Measurements from ENCODE around the gene HORMAD2. TPM values are rescaled to one million over a fixed set of nuclear protein-coding genes. Genes with fewer than 3 reads are reported as not detected.
"Not testable (repeated sequence)": the region's sequence is repeated elsewhere in the genome, so short reads cannot be mapped to it uniquely, and the experiment has no call there.

The HORMAD2 gene
- total RNA-seq, 2 experiments from 2014 or later, result not detected

DNA sequence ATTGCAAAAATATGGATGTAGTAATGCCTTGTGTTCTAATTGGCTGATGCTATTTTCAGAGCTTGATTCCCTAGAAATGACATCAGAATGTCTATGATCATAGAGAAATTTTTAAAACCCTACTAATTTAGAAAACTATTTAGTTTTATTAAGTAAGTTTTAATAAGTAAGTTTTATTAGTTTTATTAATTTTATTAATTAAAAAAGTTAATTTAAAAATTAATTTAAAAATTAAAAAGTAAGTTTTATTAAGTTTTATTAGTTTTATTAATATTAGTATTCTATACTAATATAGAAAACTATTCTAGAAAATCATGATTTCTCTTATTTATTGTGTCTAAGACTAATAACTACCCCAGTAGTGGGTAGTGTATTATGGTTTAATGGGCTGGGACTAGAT is 8.2 kb downstream of the HORMAD2 start:
- H3K4me3 Mint-ChIP-seq, result no peak overlapping the region
- intact Hi-C loops (cut with micrococcal nuclease), result loop anchor here (5.0 kb wide), 2 partner anchors 266 to 321 kb away; partner anchors contain the start of genes UQCR10 and ZMAT5
- H3K27ac Mint-ChIP-seq, result no peak overlapping the region
- H3K36me3 Mint-ChIP-seq (ENCODE audit: low read depth), result no peaks in the 10 kb centered on the region
- peaks cover 6% of the 10 kb centered on the region for H3K9me3 Mint-ChIP-seq
- DNase-seq, result no peak
- H3K4me1 Mint-ChIP-seq (ENCODE audit: low read depth), result peaks cover 14% of the 10 kb centered on the region
- CTCF ChIA-PET, result interaction anchor here (0.6 to 2.0 kb wide), 32 partner anchors 9 to 499 kb away, joined by 3 to 13 read pairs (median 3); partner anchors contain the start of genes ASCC2 and RNF215
- peaks cover 4% of the 10 kb centered on the region for H3K27me3 Mint-ChIP-seq (ENCODE audit: low read depth)

DNA sequence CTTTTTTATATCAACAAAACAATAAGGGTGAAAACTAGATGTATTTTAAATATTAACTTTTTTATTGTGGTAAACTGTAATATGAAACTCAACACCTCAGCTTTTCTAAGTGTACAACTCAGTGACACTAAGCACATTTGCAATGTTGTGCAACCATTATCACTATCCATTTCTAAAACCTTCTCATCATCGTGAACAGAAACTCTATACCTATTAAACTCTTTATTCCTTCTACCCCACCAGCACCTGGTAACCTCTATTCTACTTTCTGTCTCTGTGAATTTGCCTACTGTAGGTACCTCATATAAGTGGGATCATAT is 9.4 kb downstream of the HORMAD2 start:
- Mint-ChIP-seq H3K36me3 (ENCODE audit: low read depth) (no peaks in the 10 kb centered on the region), H3K27me3 (ENCODE audit: low read depth) (peaks cover 4% of the 10 kb centered on the region), H3K9me3 (peaks cover 1% of the 10 kb centered on the region), H3K27ac (no peak overlapping the region), H3K4me1 (ENCODE audit: low read depth) (peaks cover 10% of the 10 kb centered on the region), H3K4me3 (no peak overlapping the region)
- intact Hi-C loops (cut with micrococcal nuclease), result loop anchor here (1.0 to 5.0 kb wide), 7 partner anchors 267 to 694 kb away; partner anchors contain the start of genes UQCR10 and ZMAT5
- DNase-seq, result no peak
- CTCF ChIA-PET, result interaction anchor here (0.7 to 2.0 kb wide), 7 partner anchors 14 to 463 kb away, joined by 3 to 13 read pairs (median 3); no protein-coding TSS in a partner anchor

DNA sequence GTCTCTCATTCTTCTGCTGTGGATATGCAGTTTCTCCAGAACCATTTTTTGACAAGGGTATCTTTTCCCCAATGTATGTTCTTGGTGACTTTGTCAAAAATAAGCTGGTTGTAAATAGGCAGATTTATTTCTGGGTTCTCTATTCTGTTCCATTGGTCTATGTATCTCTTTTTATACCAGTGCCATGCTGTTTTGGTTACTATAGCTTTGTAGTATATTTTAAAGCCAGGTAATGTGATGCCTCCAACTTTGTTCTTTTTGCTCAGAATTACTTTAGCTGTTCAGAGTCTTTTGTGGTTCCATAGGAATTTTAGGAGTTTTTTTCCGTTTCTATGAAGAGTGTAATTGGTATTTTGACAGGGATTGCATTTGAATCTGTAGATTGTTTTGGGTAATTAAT is 12.4 kb downstream of the HORMAD2 start:
- Mint-ChIP-seq H3K27ac (no peak overlapping the region), H3K9me3 (peaks cover 1% of the 10 kb centered on the region), H3K4me3 (no peak overlapping the region), H3K36me3 (ENCODE audit: low read depth) (no peaks in the 10 kb centered on the region), H3K27me3 (ENCODE audit: low read depth) (peaks cover 4% of the 10 kb centered on the region), H3K4me1 (ENCODE audit: low read depth) (peaks cover 3% of the 10 kb centered on the region)
- CTCF ChIA-PET, result interaction anchor here (0.5 to 1.0 kb wide), 3 partner anchors 15 to 285 kb away, joined by 3 to 4 read pairs (median 4); no protein-coding TSS in a partner anchor
- intact Hi-C loops (cut with micrococcal nuclease), result no loop called here
- no peak for DNase-seq

DNA sequence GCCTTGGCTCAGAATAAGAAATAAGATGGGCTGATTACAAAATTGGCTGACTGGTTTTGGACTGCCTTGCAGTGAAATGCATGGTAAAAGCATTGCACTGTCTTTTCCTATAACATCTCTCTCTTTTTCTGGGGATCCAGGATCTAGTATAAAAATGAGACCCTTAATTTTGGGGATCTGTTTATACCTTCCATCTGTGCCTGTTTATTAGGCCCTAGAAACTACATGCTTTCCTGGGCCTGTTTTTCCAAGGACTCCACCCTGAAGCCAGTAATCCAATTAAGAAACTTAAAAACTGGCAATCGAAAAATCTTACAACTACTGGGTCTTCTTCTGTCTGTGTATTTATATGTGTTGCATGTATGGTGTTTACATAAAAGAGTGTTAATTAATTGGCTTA is 14.5 kb downstream of the HORMAD2 start:
- Mint-ChIP-seq H3K4me3 (no peak overlapping the region), H3K4me1 (ENCODE audit: low read depth) (no peaks in the 10 kb centered on the region), H3K27me3 (ENCODE audit: low read depth) (peaks cover 4% of the 10 kb centered on the region), H3K9me3 (peaks cover 1% of the 10 kb centered on the region), H3K27ac (no peak overlapping the region), H3K36me3 (ENCODE audit: low read depth) (no peaks in the 10 kb centered on the region)
- intact Hi-C loops (cut with micrococcal nuclease), result no loop called here
- DNase-seq, result no peak
- CTCF ChIA-PET, result no interaction called here

DNA sequence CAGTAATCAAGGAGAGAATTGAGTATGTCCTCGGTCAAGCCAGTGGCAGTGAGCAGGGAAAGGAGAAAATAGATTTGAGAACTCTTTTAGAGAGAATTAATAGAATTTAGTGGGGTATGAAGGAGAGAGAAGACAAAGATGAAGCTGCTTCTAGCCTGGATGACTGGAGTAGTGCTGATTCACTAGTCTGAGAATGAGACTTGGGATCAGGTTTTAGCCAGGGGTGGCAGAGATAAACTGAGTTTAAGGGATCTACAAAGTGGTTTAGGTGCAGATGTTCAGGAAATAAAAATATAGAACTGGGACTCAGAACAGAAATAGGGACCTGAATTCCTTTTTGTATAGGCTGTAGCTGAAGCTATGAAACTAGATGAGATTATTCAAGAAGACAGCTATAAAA is 17.6 kb downstream of the HORMAD2 start:
- CTCF ChIA-PET, result interaction anchor here (0.5 to 2.5 kb wide), 4 partner anchors 9 to 431 kb away, joined by 3 to 8 read pairs (median 5); no protein-coding TSS in a partner anchor
- intact Hi-C loops (cut with micrococcal nuclease), result no loop called here
- Mint-ChIP-seq H3K9me3 (peaks cover 1% of the 10 kb centered on the region), H3K27me3 (ENCODE audit: low read depth) (no peaks in the 10 kb centered on the region), H3K4me1 (ENCODE audit: low read depth) (peaks cover 11% of the 10 kb centered on the region), H3K4me3 (no peak overlapping the region), H3K36me3 (ENCODE audit: low read depth) (no peaks in the 10 kb centered on the region), H3K27ac (no peak overlapping the region)
- no peak for DNase-seq

DNA sequence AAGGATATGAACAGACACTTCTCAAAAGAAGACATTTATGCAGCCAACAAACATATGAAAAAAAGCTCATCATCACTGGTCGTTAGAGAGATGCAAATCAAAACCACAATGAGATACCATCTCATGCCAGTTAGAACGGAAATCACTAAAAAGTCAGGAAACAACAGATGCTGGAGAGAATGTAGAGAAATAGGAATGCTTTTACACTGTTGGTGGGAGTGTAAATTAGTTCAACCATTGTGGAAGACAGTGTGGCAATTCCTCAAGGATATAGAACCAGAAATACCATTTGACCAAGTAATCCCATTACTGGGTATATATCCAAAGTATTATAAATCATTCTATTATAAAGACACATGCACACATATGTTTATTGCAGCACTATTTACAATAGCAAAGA is 20.5 kb downstream of the HORMAD2 start:
- H3K27me3 Mint-ChIP-seq (ENCODE audit: low read depth); intact Hi-C loops (cut with micrococcal nuclease): not testable (repeated sequence)

DNA sequence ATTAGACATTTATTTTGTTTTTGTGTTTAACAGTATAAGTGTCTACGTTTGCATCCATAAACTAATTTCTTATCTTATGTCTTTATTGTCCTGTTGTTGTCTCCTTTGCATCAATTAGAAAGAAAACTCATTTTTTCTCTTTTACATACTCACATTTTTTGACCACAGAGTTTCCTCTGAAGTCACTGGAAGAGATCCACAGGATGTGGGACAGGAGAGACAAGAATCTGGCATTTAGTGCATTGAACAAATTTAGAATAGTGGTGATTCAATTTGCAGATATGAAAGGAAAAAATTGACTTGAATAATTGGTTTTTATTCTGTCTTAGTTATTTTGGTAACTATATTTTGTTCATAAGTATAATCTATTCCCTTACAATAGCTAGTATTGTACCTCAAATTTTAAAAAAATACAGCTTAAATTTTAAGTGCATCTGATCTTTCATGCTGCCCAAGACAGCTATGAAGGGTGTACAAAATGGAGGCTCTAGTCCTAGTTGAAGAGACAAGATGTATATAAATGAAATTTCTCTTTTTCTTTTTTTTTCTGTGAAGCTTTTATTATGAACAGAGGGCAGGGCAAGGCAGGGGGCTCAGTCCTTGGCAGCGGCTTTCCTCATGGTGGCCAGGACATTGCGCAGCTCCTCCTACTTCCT is 24.4 kb downstream of the HORMAD2 start:
- Mint-ChIP-seq H3K27ac (peak overlapping the region; percentile 24), H3K9me3 (no peaks in the 10 kb centered on the region), H3K36me3 (ENCODE audit: low read depth) (no peaks in the 10 kb centered on the region), H3K27me3 (ENCODE audit: low read depth) (no peaks in the 10 kb centered on the region), H3K4me3 (no peak overlapping the region), H3K4me1 (ENCODE audit: low read depth) (peaks cover 38% of the 10 kb centered on the region)
- CTCF ChIA-PET, result interaction anchor here (0.6 to 8.1 kb wide), 10 partner anchors 9 to 563 kb away, joined by 3 to 137 read pairs (median 5); partner anchors contain the start of gene CASTOR1
- DNase-seq, result no peak
- intact Hi-C loops (cut with micrococcal nuclease), result no loop called here

More for the DNA sequence above, 20.5 kb downstream of the HORMAD2 start:
- CTCF ChIA-PET; DNase-seq; H3K36me3 Mint-ChIP-seq (ENCODE audit: low read depth); H3K9me3 Mint-ChIP-seq; H3K4me3 Mint-ChIP-seq; H3K27ac Mint-ChIP-seq: not testable (repeated sequence)
- peaks cover 27% of the 10 kb centered on the region for H3K4me1 Mint-ChIP-seq (ENCODE audit: low read depth)

DNA sequence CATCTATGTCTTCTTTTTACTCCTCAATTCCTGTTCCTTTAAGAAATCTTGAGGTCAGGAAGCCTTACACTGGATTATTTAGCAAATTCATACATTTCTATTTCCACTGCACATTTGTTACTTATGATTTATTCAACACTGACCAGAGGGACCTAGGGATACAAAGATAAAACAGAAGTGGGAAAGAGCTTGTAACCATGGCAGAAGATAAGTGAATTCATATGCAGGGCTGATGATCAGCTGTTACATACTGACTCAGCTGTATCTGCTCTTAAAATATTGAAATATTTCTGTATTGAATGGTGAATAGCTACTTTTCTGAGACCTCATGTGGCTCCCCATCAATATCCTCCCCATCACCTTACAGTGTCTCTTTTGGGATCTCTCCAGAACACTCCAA is 25.2 kb downstream of the HORMAD2 start:
- CTCF ChIA-PET, result interaction anchor here (0.6 to 8.1 kb wide), 11 partner anchors 8 to 284 kb away, joined by 3 to 137 read pairs (median 4); partner anchors contain the start of gene CASTOR1
- peak overlapping the region; percentile 27 for H3K27ac Mint-ChIP-seq
- no peaks in the 10 kb centered on the region for H3K36me3 Mint-ChIP-seq (ENCODE audit: low read depth)
- no peak overlapping the region for H3K4me3 Mint-ChIP-seq
- H3K4me1 Mint-ChIP-seq (ENCODE audit: low read depth), result peaks cover 32% of the 10 kb centered on the region
- no peaks in the 10 kb centered on the region for H3K27me3 Mint-ChIP-seq (ENCODE audit: low read depth)
- intact Hi-C loops (cut with micrococcal nuclease), result no loop called here
- no peak for DNase-seq
- no peaks in the 10 kb centered on the region for H3K9me3 Mint-ChIP-seq

DNA sequence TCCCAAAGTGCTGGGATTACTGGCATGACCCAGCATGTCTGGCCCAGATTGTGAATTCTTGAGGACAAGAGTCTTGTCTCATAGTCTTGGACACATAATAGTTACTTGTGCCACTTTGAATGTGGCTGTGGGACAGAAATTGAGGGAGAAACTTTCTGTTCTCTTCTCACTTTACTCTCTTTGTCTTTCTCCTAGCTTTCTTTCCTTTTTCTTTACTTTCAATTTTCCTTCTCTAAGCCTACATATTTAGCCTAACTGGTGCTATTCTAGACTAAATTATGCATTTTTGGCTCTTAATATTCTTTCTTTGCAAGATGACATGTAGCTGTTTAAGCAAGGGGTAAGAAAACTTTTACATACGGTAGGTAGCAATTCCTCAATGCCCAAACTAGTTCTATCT is 33.2 kb downstream of the HORMAD2 start:
- no peak for DNase-seq
- no peaks in the 10 kb centered on the region for H3K9me3 Mint-ChIP-seq
- intact Hi-C loops (cut with micrococcal nuclease), result no loop called here
- no peak overlapping the region for H3K4me3 Mint-ChIP-seq
- H3K27me3 Mint-ChIP-seq (ENCODE audit: low read depth), result no peaks in the 10 kb centered on the region
- peak overlapping the region; percentile 21 for H3K27ac Mint-ChIP-seq
- peaks cover 45% of the 10 kb centered on the region for H3K4me1 Mint-ChIP-seq (ENCODE audit: low read depth)
- CTCF ChIA-PET, result interaction anchor here (0.6 to 3.4 kb wide), 6 partner anchors 8 to 808 kb away, joined by 4 to 11 read pairs (median 6); no protein-coding TSS in a partner anchor
- no peaks in the 10 kb centered on the region for H3K36me3 Mint-ChIP-seq (ENCODE audit: low read depth)

DNA sequence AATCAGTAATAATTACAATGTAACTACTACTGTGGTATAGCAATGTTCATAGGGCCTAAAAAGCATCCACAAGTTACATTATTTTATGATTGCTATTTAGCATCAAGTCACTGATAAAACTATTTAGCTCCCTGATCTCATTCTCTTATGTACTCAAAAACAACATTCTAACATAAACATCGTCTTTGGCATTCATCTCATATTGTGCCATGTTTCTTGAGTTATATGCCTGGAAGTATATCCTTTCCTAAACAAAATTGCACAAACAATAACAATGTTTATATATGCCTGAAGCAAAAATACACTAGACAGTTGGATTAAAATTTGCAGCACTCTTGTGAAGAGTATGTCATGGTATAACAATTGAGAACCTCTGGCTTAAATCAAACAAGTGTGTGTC is 34.1 kb downstream of the HORMAD2 start:
- no peaks in the 10 kb centered on the region for H3K27me3 Mint-ChIP-seq (ENCODE audit: low read depth)
- no peak overlapping the region for H3K27ac Mint-ChIP-seq
- H3K4me1 Mint-ChIP-seq (ENCODE audit: low read depth), result peaks cover 38% of the 10 kb centered on the region
- no peaks in the 10 kb centered on the region for H3K36me3 Mint-ChIP-seq (ENCODE audit: low read depth)
- CTCF ChIA-PET, result interaction anchor here (1.0 to 3.4 kb wide), 5 partner anchors 9 to 173 kb away, joined by 4 to 11 read pairs (median 5); no protein-coding TSS in a partner anchor
- DNase-seq, result no peak
- intact Hi-C loops (cut with micrococcal nuclease), result no loop called here
- no peak overlapping the region for H3K4me3 Mint-ChIP-seq
- H3K9me3 Mint-ChIP-seq, result no peaks in the 10 kb centered on the region

DNA sequence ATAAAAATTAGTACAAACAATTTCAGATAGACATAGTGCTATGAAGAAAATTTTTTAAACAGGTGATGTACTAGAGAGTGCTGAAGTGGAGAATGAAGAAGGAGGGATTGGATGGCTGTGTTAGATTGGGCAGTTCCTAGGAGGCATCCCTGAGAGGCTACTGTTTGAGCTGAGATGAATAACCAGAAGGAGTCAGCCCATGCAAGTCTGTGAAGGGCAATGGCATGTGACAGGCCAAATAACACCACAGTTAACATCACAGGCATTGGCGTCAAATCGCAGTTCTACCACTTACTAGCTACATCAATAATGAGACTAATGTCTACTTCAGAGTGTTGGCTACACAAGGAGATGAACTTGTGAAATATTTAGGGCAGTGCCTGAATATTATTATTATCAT is 35.4 kb downstream of the HORMAD2 start:
- H3K4me1 Mint-ChIP-seq (ENCODE audit: low read depth), result peaks cover 38% of the 10 kb centered on the region
- CTCF ChIA-PET, result interaction anchor here (0.9 kb wide), 1 partner anchor 173 kb away, joined by 4 read pairs; no protein-coding TSS in a partner anchor
- intact Hi-C loops (cut with micrococcal nuclease), result no loop called here
- no peaks in the 10 kb centered on the region for H3K9me3 Mint-ChIP-seq
- no peaks in the 10 kb centered on the region for H3K27me3 Mint-ChIP-seq (ENCODE audit: low read depth)
- no peaks in the 10 kb centered on the region for H3K36me3 Mint-ChIP-seq (ENCODE audit: low read depth)
- H3K4me3 Mint-ChIP-seq, result no peak overlapping the region
- no peak for DNase-seq
- H3K27ac Mint-ChIP-seq, result no peak overlapping the region

DNA sequence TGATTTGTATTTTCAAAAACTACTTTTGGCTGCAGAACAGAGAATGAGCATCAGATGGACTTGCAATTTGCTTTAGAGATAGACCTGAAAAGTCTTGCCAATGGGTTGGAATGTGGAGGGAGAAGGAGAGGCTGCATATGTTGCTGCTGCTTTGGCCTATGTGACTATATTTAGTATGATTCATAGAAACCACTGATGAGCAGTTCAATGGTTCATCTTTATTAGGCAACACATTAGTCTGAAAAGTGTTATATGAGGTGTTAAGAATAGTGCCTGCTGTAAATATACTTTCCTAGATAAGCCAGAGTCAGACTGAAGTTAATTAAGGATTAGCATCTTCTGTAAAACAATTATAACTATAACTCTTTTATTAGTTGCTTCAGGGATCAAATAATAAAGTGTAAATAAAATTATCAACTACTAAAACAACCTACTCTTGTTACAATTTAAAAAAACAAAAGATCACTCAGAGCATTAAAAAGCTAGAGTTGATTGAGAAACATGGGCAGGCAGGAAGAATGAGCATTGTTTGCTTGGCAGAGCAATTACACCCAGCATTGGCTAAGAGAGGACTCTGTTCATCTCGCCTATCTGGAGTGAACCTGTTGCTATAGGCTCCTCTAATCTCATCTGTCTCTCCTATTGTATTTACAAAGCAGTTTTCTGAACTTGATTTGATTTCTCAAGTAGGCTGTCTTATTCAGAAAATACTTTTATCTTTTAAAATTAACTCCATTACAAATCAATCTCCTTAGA is 36.3 kb downstream of the HORMAD2 start:
- no peak for DNase-seq
- Mint-ChIP-seq H3K27ac (no peak overlapping the region), H3K4me1 (ENCODE audit: low read depth) (peaks cover 35% of the 10 kb centered on the region), H3K36me3 (ENCODE audit: low read depth) (no peaks in the 10 kb centered on the region), H3K4me3 (no peak overlapping the region), H3K9me3 (no peaks in the 10 kb centered on the region), H3K27me3 (ENCODE audit: low read depth) (no peaks in the 10 kb centered on the region)
- intact Hi-C loops (cut with micrococcal nuclease), result no loop called here
- CTCF ChIA-PET, result interaction anchor here (0.6 to 0.9 kb wide), 3 partner anchors 15 to 172 kb away, joined by 3 to 4 read pairs (median 4); no protein-coding TSS in a partner anchor

Data from activated naive CD4-positive, alpha-beta T cell treated with anti-CD3 and anti-CD28 coated beads for 36 hours (primary cell).